ENCODE results near the gene ATL3. TPM values are rescaled to one million over a fixed set of nuclear protein-coding genes. Genes with fewer than 3 reads are reported as not detected.

Gene ATL3
- total RNA-seq, 1 experiment from 2014 or later = 51.0 TPM

GRCh38 chr11:63635762-63636465, 35.3 kb downstream of the ATL3 start:
- ATAC-seq (peak; percentile 67), DNase-seq (peak; percentile 83)
- H4K20me1 ChIP-seq (ENCODE audit: low read length) = no peaks in the 10 kb centered on the region
- no peaks in the 10 kb centered on the region for H3K9me3 ChIP-seq (ENCODE audit: low read length)
- peaks cover 44% of the 10 kb centered on the region for H3K36me3 ChIP-seq (ENCODE audit: low read depth, low read length)
- no peak overlapping the region for H3K4me3 ChIP-seq (ENCODE audit: low read length)
- H3K27me3 ChIP-seq (ENCODE audit: low read length) = no peaks in the 10 kb centered on the region
- H2AFZ ChIP-seq (ENCODE audit: low read length) = no peak overlapping the region
- H3K9me2 ChIP-seq (replicated peaks; ENCODE audit: low read length) = no peaks in the 10 kb centered on the region
- peaks cover 16% of the 10 kb centered on the region for H3K4me1 ChIP-seq (ENCODE audit: insufficient read depth, low read length)
- no peak overlapping the region for H3K27ac ChIP-seq (ENCODE audit: low read length)
- H3K9ac ChIP-seq (ENCODE audit: low read length) = no peak overlapping the region
- TF ChIP-seq EZH2phosphoT487 (IDR thresholded peaks at IDR 0.05; ENCODE audit: borderline replicate concordance, low read length) = no peak
- TF ChIP-seq CTCF (conservative IDR thresholded peaks at IDR 0.05; ENCODE audit: low read depth, low read length) = peak; percentile 98
- H3K4me2 ChIP-seq (ENCODE audit: low read length) = no peak overlapping the region
- ChIA-PET CTCF (interaction anchor here (0.5 to 1.2 kb wide), 6 partner anchors 9 to 544 kb away, joined by 3 to 9 read pairs (median 4); no protein-coding TSS in a partner anchor), POLR2A (ENCODE audit: unreplicated experiment) (no interaction called here)
- intact Hi-C loops (cut with micrococcal nuclease) = loop anchor here (1.0 to 10.0 kb wide), 3 partner anchors 43 to 511 kb away; no protein-coding TSS in a partner anchor
- no TSS peak for BruUV-seq (replicated peaks)
- no peaks in the 10 kb centered on the region for H3K79me2 ChIP-seq (ENCODE audit: low read length)
- no peaks in the 10 kb centered on the region for H3F3A ChIP-seq (ENCODE audit: low read length, unreplicated experiment)

- peaks cover 28% of the 10 kb centered on the region for H3K4me1 ChIP-seq (ENCODE audit: insufficient read depth, low read length)
- BruUV-seq (replicated peaks) = no TSS peak
- H3K9me3 ChIP-seq (ENCODE audit: low read length) = no peaks in the 10 kb centered on the region
- no peaks in the 10 kb centered on the region for H3K27me3 ChIP-seq (ENCODE audit: low read length)
- H2AFZ ChIP-seq (ENCODE audit: low read length) = no peak overlapping the region
- H3K9ac ChIP-seq (ENCODE audit: low read length) = no peak overlapping the region
- H3K36me3 ChIP-seq (ENCODE audit: low read depth, low read length) = peaks cover 47% of the 10 kb centered on the region
- no peaks in the 10 kb centered on the region for H3F3A ChIP-seq (ENCODE audit: low read length, unreplicated experiment)
- H3K79me2 ChIP-seq (ENCODE audit: low read length) = no peaks in the 10 kb centered on the region
- no peak overlapping the region for H3K27ac ChIP-seq (ENCODE audit: low read length)
- H4K20me1 ChIP-seq (ENCODE audit: low read length) = no peaks in the 10 kb centered on the region
- TF ChIP-seq CTCF (conservative IDR thresholded peaks at IDR 0.05; ENCODE audit: low read depth, low read length) (no peak), EZH2phosphoT487 (IDR thresholded peaks at IDR 0.05; ENCODE audit: borderline replicate concordance, low read length) (no peak), EZH2 (IDR thresholded peaks at IDR 0.05; ENCODE audit: low read length, unreplicated experiment) (no peak)
- no peak for ATAC-seq
- DNase-seq = no peak
- CTCF ChIA-PET = no interaction called here
- H3K4me3 ChIP-seq (ENCODE audit: low read length) = no peak overlapping the region
- H3K4me2 ChIP-seq (ENCODE audit: low read length) = no peak overlapping the region
- intact Hi-C loops (cut with micrococcal nuclease) = no loop called here
- H3K9me2 ChIP-seq (replicated peaks; ENCODE audit: low read length) = no peaks in the 10 kb centered on the region
- POLR2A ChIA-PET (ENCODE audit: unreplicated experiment) = no interaction called here
Observed at GRCh38 chr11:63629426-63629825, 41.8 kb downstream of the ATL3 start.

- Histone ChIP-seq H3K36me3 (ENCODE audit: low read depth, low read length) (peaks cover 7% of the 10 kb centered on the region; the same call in 1 of the 2 replicates), H3K27ac (ENCODE audit: low read length) (no peak overlapping the region), H3K4me1 (ENCODE audit: insufficient read depth, low read length) (peaks cover 24% of the 10 kb centered on the region), H3K9me3 (ENCODE audit: low read length) (no peaks in the 10 kb centered on the region), H3K27me3 (ENCODE audit: low read length) (no peaks in the 10 kb centered on the region), H3F3A (ENCODE audit: low read length, unreplicated experiment) (no peaks in the 10 kb centered on the region), H3K4me2 (ENCODE audit: low read length) (no peak overlapping the region), H2AFZ (ENCODE audit: low read length) (no peak overlapping the region), H3K4me3 (ENCODE audit: low read length) (no peak overlapping the region), H3K9ac (ENCODE audit: low read length) (no peak overlapping the region), H4K20me1 (ENCODE audit: low read length) (no peaks in the 10 kb centered on the region), H3K79me2 (ENCODE audit: low read length) (no peaks in the 10 kb centered on the region), H3K9me2 (replicated peaks; ENCODE audit: low read length) (no peaks in the 10 kb centered on the region)
- no TSS peak for BruUV-seq (replicated peaks)
- CTCF ChIA-PET = no interaction called here
- ATAC-seq (no peak), DNase-seq (no peak)
- TF ChIP-seq EZH2phosphoT487 (IDR thresholded peaks at IDR 0.05; ENCODE audit: borderline replicate concordance, low read length) = no peak
- TF ChIP-seq CTCF (conservative IDR thresholded peaks at IDR 0.05; ENCODE audit: low read depth, low read length) = no peak
- no peak for TF ChIP-seq EZH2 (IDR thresholded peaks at IDR 0.05; ENCODE audit: low read length, unreplicated experiment)
- intact Hi-C loops (cut with micrococcal nuclease) = no loop called here
- POLR2A ChIA-PET (ENCODE audit: unreplicated experiment) = interaction anchor here (0.5 kb wide), 1 partner anchor 856 kb away, joined by 8 read pairs; no protein-coding TSS in a partner anchor
Observed at GRCh38 chr11:63623513-63624140, 47.5 kb downstream of the ATL3 start.
